Chondrocyte (in vitro differentiated cells): ENCODE data around the gene AFAP1. TPM values are rescaled to one million over a fixed set of nuclear protein-coding genes. Genes with fewer than 3 reads are reported as not detected.

Experiments
- DNase-seq: peaks from one replicate; pipeline ENCODE4 v3.0.0; 2021; ENCODE audit warnings: mixed read lengths, low spot score
- H3K27ac Mint-ChIP-seq: one replicate; pipeline ENCODE4 v1.8.0; 2021; ENCODE audit warnings: mild to moderate bottlenecking, moderate library complexity, mixed read lengths; ENCODE audit not compliant: unreplicated experiment
- H3K27me3 Mint-ChIP-seq: 2 replicates; pipeline ENCODE4 v1.8.0; 2021; ENCODE audit warnings: low read depth, mixed read lengths
- H3K36me3 Mint-ChIP-seq: 2 replicates; pipeline ENCODE4 v1.8.0; 2021; ENCODE audit warnings: low read depth, mixed read lengths
- H3K4me1 Mint-ChIP-seq: 2 replicates; pipeline ENCODE4 v1.8.0; 2021; ENCODE audit warnings: low read depth, mild to moderate bottlenecking, mixed read lengths
- H3K4me3 Mint-ChIP-seq: one replicate; pipeline ENCODE4 v1.8.0; 2021; ENCODE audit warnings: mild to moderate bottlenecking, moderate library complexity, mixed read lengths; ENCODE audit not compliant: unreplicated experiment
- H3K9me3 Mint-ChIP-seq: 2 replicates; pipeline ENCODE4 v1.8.0; 2021; ENCODE audit warnings: low read depth, mixed read lengths
- total RNA-seq: library from RNA; stranded (reverse); gene quantifications from 3 replicates; pipeline ENCODE4 v1.2.1, GENCODE V29; 2021
- TF ChIP-seq, protein P1 (sequence below): fragments of 200-600 bp; sonication (generic); IDR thresholded peaks from 2 replicates; pipeline ENCODE4 v1.5.0; 2021; ENCODE audit warnings: antibody characterized with exemption, mild to moderate bottlenecking, moderate library complexity

AFAP1 gene
- total RNA-seq, 1 donor from 2014 or later = 118 TPM

- H3K9me3 Mint-ChIP-seq = no peaks in the 10 kb centered on the region
- H3K4me3 Mint-ChIP-seq = no peak overlapping the region
- no peaks in the 10 kb centered on the region for H3K36me3 Mint-ChIP-seq
- peaks cover 45% of the 10 kb centered on the region for H3K4me1 Mint-ChIP-seq
- H3K27me3 Mint-ChIP-seq = peaks cover 2% of the 10 kb centered on the region
- TF ChIP-seq, protein P1, sequence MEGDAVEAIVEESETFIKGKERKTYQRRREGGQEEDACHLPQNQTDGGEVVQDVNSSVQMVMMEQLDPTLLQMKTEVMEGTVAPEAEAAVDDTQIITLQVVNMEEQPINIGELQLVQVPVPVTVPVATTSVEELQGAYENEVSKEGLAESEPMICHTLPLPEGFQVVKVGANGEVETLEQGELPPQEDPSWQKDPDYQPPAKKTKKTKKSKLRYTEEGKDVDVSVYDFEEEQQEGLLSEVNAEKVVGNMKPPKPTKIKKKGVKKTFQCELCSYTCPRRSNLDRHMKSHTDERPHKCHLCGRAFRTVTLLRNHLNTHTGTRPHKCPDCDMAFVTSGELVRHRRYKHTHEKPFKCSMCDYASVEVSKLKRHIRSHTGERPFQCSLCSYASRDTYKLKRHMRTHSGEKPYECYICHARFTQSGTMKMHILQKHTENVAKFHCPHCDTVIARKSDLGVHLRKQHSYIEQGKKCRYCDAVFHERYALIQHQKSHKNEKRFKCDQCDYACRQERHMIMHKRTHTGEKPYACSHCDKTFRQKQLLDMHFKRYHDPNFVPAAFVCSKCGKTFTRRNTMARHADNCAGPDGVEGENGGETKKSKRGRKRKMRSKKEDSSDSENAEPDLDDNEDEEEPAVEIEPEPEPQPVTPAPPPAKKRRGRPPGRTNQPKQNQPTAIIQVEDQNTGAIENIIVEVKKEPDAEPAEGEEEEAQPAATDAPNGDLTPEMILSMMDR = no peak
- H3K27ac Mint-ChIP-seq = peak overlapping the region; percentile 41
- no peak for DNase-seq
These were observed 28.7 kb upstream of the AFAP1 start for GRCh38 chr4:7968262-7968896.

GRCh38 chr4:7967501-7968261, 28.0 kb upstream of the AFAP1 start:
- H3K27me3 Mint-ChIP-seq = peaks cover 2% of the 10 kb centered on the region
- TF ChIP-seq, protein P1 = no peak
- peaks cover 43% of the 10 kb centered on the region for H3K4me1 Mint-ChIP-seq
- no peak overlapping the region for H3K4me3 Mint-ChIP-seq
- no peaks in the 10 kb centered on the region for H3K9me3 Mint-ChIP-seq
- peak overlapping the region; percentile 41 for H3K27ac Mint-ChIP-seq
- H3K36me3 Mint-ChIP-seq = no peaks in the 10 kb centered on the region
- no peak for DNase-seq

DNA sequence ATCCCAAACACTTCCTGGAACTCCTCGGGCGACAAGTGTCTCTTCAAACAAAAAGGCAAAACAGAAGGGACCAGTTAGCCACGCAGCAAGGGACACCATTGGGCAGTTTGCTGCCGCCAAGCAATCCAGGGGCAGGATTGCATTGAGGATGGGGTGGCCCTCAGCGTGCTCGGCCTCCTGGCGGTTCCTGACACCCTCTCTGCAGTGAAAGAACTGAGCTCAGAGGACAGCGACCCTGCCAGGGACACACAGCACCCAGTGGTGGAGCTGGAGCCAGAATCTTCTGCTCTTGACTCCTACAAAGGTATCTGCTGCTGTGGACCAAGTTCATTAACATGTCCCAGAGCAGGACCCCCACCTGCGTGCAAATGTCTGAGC, 27.4 kb upstream of the AFAP1 start:
- no peak for DNase-seq
- TF ChIP-seq, protein P1 = no peak
- Mint-ChIP-seq H3K4me1 (peaks cover 39% of the 10 kb centered on the region), H3K4me3 (no peak overlapping the region), H3K36me3 (no peaks in the 10 kb centered on the region), H3K9me3 (no peaks in the 10 kb centered on the region), H3K27ac (no peak overlapping the region), H3K27me3 (peaks cover 2% of the 10 kb centered on the region)

DNA sequence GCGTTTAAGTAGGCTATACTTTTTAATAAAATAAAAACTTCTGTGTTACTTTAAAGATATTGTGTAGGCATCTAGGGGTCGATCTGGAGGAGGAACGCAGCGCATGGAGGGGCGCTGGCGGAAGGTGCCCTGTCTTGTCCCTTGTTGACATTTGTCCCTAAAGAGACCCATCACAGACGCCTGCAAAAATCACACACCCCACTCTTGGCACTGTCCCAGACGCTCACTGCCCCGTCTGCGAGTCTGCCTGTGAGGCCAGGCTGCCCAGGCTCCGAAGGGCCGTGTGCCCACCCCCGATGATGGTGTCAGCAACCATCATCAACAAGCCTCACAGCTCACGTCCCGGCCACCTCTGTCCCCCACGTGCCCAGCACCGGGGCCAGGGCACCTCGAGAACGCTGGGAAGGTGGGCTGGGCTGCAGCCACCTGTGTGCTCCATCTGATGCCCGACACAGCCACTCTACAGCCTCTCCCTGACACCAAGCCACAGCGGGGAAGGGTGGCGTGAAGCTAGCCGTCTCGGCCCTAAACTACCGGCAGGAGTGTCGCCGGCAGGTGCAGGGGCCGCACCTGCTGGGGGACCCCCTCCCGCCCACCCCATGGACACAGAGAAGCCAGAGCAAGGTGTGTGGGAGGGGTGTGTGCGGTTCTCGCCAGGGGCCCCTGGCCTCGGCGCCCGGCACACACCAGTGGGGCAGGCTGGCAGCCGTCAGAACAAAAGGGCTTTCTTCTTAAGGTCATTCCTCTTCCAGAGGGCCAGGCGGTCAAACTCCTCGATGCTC, 26.8 kb upstream of the AFAP1 start:
- peaks cover 2% of the 10 kb centered on the region for H3K27me3 Mint-ChIP-seq
- H3K9me3 Mint-ChIP-seq = no peaks in the 10 kb centered on the region
- peaks cover 39% of the 10 kb centered on the region for H3K4me1 Mint-ChIP-seq
- no peak overlapping the region for H3K4me3 Mint-ChIP-seq
- no peaks in the 10 kb centered on the region for H3K36me3 Mint-ChIP-seq
- H3K27ac Mint-ChIP-seq = no peak overlapping the region
- no peak for DNase-seq
- TF ChIP-seq, protein P1 = no peak
